ENCODE measurements around the gene UMPS. TPM values are rescaled to one million over a fixed set of nuclear protein-coding genes. Genes with fewer than 3 reads are reported as not detected.
"Not testable (repeated sequence)": the region's sequence is repeated elsewhere in the genome, so short reads cannot be mapped to it uniquely, and the experiment has no call there.

UMPS gene
- total RNA-seq, 1 donor from 2014 or later: 23.5 TPM

DNA sequence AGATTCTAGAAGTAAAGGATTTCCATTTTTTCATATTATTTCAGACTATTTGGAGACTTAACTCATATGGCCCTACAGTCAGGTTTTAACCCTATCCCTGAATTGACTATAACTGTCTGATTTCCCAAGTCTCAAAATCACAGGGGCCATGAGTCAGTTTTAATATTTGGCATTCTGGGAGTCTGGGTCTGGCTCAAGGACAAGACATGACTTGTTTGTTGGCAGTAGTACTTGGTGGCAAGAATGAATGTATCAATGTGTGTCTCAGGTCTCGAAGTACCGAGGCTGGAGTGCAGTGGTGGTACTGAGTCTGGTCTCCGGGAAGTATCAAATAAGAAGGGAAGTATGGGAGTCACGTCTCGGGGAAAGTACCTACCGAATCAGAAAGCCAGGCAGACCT lies 10.8 kb downstream of the UMPS start:
- Mint-ChIP-seq H3K27ac (ENCODE audit: unreplicated experiment) (no peak overlapping the region), H3K9me3 (ENCODE audit: unreplicated experiment) (no peaks in the 10 kb centered on the region), H3K27me3 (ENCODE audit: unreplicated experiment) (no peaks in the 10 kb centered on the region), H3K36me3 (ENCODE audit: unreplicated experiment) (peaks cover 49% of the 10 kb centered on the region), H3K4me1 (ENCODE audit: unreplicated experiment) (no peaks in the 10 kb centered on the region), H3K4me3 (ENCODE audit: unreplicated experiment) (no peak overlapping the region)
- TF ChIP-seq, protein P1, sequence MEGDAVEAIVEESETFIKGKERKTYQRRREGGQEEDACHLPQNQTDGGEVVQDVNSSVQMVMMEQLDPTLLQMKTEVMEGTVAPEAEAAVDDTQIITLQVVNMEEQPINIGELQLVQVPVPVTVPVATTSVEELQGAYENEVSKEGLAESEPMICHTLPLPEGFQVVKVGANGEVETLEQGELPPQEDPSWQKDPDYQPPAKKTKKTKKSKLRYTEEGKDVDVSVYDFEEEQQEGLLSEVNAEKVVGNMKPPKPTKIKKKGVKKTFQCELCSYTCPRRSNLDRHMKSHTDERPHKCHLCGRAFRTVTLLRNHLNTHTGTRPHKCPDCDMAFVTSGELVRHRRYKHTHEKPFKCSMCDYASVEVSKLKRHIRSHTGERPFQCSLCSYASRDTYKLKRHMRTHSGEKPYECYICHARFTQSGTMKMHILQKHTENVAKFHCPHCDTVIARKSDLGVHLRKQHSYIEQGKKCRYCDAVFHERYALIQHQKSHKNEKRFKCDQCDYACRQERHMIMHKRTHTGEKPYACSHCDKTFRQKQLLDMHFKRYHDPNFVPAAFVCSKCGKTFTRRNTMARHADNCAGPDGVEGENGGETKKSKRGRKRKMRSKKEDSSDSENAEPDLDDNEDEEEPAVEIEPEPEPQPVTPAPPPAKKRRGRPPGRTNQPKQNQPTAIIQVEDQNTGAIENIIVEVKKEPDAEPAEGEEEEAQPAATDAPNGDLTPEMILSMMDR (IDR thresholded peaks at IDR 0.05): no peak
- no peak for DNase-seq (ENCODE audit: extremely low spot score, unreplicated experiment)

DNA sequence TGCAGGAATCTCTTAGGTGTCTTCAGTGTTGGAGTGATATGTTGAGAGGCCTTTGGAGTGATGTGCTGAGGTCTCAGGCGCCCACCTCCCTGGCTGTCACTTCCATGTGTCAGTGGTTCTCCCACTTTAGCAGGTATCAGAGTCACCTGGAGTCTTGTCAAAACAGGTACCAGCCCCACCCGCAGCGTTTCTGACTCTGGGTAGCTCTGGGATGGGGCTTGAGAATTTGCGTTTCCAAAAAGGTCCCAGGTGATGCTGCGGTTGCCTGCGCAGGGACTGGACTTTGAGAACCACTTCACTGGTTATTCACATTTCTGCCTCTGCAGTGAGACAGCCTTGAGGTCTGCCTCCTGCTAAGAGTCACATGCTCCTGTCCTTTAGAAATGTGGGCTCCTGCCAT lies 15.5 kb downstream of the UMPS start:
- Mint-ChIP-seq H3K9me3 (ENCODE audit: unreplicated experiment) (no peaks in the 10 kb centered on the region), H3K27ac (ENCODE audit: unreplicated experiment) (no peak overlapping the region), H3K27me3 (ENCODE audit: unreplicated experiment) (no peaks in the 10 kb centered on the region), H3K4me1 (ENCODE audit: unreplicated experiment) (no peaks in the 10 kb centered on the region), H3K36me3 (ENCODE audit: unreplicated experiment) (peaks cover 29% of the 10 kb centered on the region), H3K4me3 (ENCODE audit: unreplicated experiment) (no peak overlapping the region)
- DNase-seq (ENCODE audit: extremely low spot score, unreplicated experiment): no peak
- TF ChIP-seq, protein P1 (IDR thresholded peaks at IDR 0.05): no peak

DNA sequence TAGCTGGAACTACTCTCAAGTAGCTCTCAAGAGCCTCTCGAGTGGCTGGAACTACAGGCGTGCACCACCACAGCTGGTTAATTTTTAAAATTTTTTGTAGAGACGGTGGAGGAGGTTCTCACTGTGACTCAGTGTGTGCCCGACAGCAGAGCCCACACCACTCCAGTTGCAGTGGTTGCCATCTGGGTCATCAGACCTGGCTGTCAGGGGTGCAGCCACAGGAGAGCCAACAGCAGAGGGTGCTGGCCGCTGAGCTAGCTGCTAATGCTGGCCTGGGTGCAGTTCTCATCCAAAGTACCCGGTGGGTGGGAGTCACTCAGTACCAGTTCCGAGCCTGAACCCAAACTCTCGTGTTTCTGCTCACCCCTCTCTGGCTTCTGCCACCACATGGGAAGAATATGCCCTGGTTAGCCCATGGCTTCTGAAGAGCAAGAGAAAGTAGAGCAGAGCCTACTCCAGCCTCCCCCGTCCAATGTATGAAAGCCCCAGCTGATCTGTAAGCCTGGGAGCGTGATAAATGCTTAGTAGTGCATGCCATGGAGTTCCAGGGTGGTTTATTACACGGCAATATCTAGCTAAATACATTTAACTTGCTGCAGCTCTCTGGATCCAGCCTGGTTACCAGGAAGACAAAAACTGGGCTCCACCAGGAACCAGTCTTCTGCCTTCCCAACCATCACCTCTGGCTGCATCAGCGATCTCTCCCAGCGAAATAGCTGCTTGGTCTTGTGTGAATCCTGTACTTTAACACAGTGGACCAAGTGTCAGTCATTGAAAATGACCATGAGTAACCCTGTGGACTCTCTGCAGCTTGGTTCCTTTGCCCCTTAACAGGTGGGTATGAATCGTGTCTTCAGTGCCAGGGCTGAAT lies 17.1 kb downstream of the UMPS start:
- H3K27me3 Mint-ChIP-seq (ENCODE audit: unreplicated experiment): no peaks in the 10 kb centered on the region
- H3K4me1 Mint-ChIP-seq (ENCODE audit: unreplicated experiment): no peaks in the 10 kb centered on the region
- TF ChIP-seq, protein P1 (IDR thresholded peaks at IDR 0.05): no peak
- no peak overlapping the region for H3K4me3 Mint-ChIP-seq (ENCODE audit: unreplicated experiment)
- H3K27ac Mint-ChIP-seq (ENCODE audit: unreplicated experiment): no peak overlapping the region
- peaks cover 19% of the 10 kb centered on the region for H3K36me3 Mint-ChIP-seq (ENCODE audit: unreplicated experiment)
- no peak for DNase-seq (ENCODE audit: extremely low spot score, unreplicated experiment)
- no peaks in the 10 kb centered on the region for H3K9me3 Mint-ChIP-seq (ENCODE audit: unreplicated experiment)

DNA sequence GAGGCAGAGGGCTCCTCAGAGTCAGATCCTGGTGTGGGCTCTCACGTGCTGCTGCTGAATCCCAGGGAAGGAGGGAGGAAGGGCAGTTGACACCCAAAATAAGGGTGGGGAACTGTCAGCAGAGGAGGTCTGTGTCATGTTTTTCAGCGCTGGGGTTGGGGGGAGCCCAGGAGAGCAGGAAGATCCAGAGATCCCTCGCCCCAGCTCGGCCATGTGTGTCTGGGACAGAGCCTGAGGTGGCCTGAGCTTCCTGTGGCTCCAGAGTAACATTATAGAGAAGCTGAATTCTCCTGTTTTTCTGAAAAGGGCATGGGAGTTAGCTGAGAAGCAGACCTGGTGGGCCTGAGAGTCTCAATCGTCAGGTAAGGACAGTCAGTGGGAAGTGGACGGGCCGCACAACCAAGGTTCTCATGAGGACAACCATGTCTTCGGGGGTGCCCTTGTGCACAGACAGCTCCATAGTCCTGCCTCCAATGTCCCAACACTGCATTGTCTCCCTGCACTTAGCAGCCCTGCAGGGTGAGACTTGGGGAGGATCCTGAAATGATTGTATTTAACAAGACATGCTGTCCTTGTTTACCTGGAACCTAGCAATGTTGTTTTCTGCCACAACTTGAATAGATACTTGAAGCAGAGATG lies 18.4 kb downstream of the UMPS start:
- no peak overlapping the region for H3K27ac Mint-ChIP-seq (ENCODE audit: unreplicated experiment)

GRCh38 chr3:124749877-124750276 lies 19.6 kb downstream of the UMPS start:
- not testable (repeated sequence) for H3K27ac Mint-ChIP-seq (ENCODE audit: unreplicated experiment)

More for the DNA sequence above, 18.4 kb downstream of the UMPS start:
- H3K4me1 Mint-ChIP-seq (ENCODE audit: unreplicated experiment): no peaks in the 10 kb centered on the region
- no peak overlapping the region for H3K4me3 Mint-ChIP-seq (ENCODE audit: unreplicated experiment)
- H3K36me3 Mint-ChIP-seq (ENCODE audit: unreplicated experiment): peaks cover 14% of the 10 kb centered on the region
- DNase-seq (ENCODE audit: extremely low spot score, unreplicated experiment): no peak
- H3K9me3 Mint-ChIP-seq (ENCODE audit: unreplicated experiment): no peaks in the 10 kb centered on the region
- no peaks in the 10 kb centered on the region for H3K27me3 Mint-ChIP-seq (ENCODE audit: unreplicated experiment)
- TF ChIP-seq, protein P1 (IDR thresholded peaks at IDR 0.05): no peak

More at GRCh38 chr3:124749877-124750276, 19.6 kb downstream of the UMPS start:
- H3K9me3 Mint-ChIP-seq (ENCODE audit: unreplicated experiment); H3K4me3 Mint-ChIP-seq (ENCODE audit: unreplicated experiment); H3K4me1 Mint-ChIP-seq (ENCODE audit: unreplicated experiment); H3K36me3 Mint-ChIP-seq (ENCODE audit: unreplicated experiment); H3K27me3 Mint-ChIP-seq (ENCODE audit: unreplicated experiment): not testable (repeated sequence)
- DNase-seq (ENCODE audit: extremely low spot score, unreplicated experiment): peak; percentile 72

Measured in osteocyte (in vitro differentiated cells).